CD14-positive monocyte (primary cell): ENCODE data around the gene MOK. TPM values are rescaled to one million over a fixed set of nuclear protein-coding genes. Genes with fewer than 3 reads are reported as not detected.
A peak's percentile ranks its signal among the peaks of the same experiment; 100 is the strongest.

ENCODE experiments used
- DNase-seq, 3 donors: peaks; one replicate each; pipeline ENCODE4 v3.0.0-alpha.2; 2011 to 2022
- H2AFZ ChIP-seq: 2 replicates; pipeline ENCODE4 v1.6.0; 2012; ENCODE audit warnings: mild to moderate bottlenecking, low read depth, low read length, inconsistent platforms; ENCODE audit not compliant: insufficient read depth, poor library complexity, severe bottlenecking
- H3K27ac ChIP-seq, 2 donors: 1 replicate in 1 of 2; 2 replicates in 1 of 2; pipeline ENCODE4 v1.5.1; 2012 to 2013; ENCODE audit warnings: low read length in 2 of 2, control low read depth in 1 of 2, inconsistent platforms in 1 of 2, low read depth in 1 of 2, mild to moderate bottlenecking in 1 of 2
- H3K27me3 ChIP-seq, 2 donors: one replicate each; pipeline versions ENCODE4 v1.6.0 to v1.6.1; 2011 to 2013; ENCODE audit warnings: low read length in 2 of 2; ENCODE audit not compliant: control insufficient read depth in 2 of 2, insufficient read depth in 2 of 2
- H3K36me3 ChIP-seq, 2 donors: replicated peaks in 1 of 2; 1 replicate in 1 of 2; 2 replicates in 1 of 2; pipeline versions ENCODE4 v1.5.1 to v1.6.1; 2012 to 2013; ENCODE audit warnings: low read length in 2 of 2, control low read depth in 1 of 2, inconsistent platforms in 1 of 2, mild to moderate bottlenecking in 1 of 2; ENCODE audit not compliant: insufficient read depth in 2 of 2, control insufficient read depth in 1 of 2
- H3K4me1 ChIP-seq, 2 donors: 1 replicate in 1 of 2; 2 replicates in 1 of 2; pipeline versions ENCODE4 v1.5.1 to v1.6.1; 2012 to 2013; ENCODE audit warnings: low read length in 2 of 2, control low read depth in 1 of 2, inconsistent platforms in 1 of 2, mild to moderate bottlenecking in 1 of 2, moderate library complexity in 1 of 2; ENCODE audit not compliant: insufficient read depth in 2 of 2, control insufficient read depth in 1 of 2
- H3K4me2 ChIP-seq: replicated peaks from 2 replicates; pipeline ENCODE3; 2012; ENCODE audit warnings: low read length, moderate library complexity, mild to moderate bottlenecking; ENCODE audit not compliant: poor library complexity, severe bottlenecking; ENCODE audit errors: extremely low read depth
- H3K4me3 ChIP-seq, 3 experiments: fragments of 200-600 bp in 1 of 3; sonication (generic) in 1 of 3; replicated peaks in 1 of 3; 1 replicate in 2 of 3; 2 replicates in 1 of 3; pipeline ENCODE4 v1.5.1; 2011 to 2013; ENCODE audit warnings: low read length in 3 of 3, mild to moderate bottlenecking in 3 of 3, control low read depth in 2 of 3, low read depth in 2 of 3, inconsistent platforms in 1 of 3, moderate library complexity in 1 of 3
- H3K79me2 ChIP-seq: 2 replicates; pipeline ENCODE4 v1.6.0; 2012; ENCODE audit warnings: mild to moderate bottlenecking, control low read depth, inconsistent platforms, low read length, moderate library complexity; ENCODE audit not compliant: insufficient read depth
- H3K9ac ChIP-seq: 2 replicates; pipeline ENCODE4 v1.6.0; 2017; ENCODE audit warnings: low read length, mild to moderate bottlenecking; ENCODE audit not compliant: insufficient read depth, poor library complexity, severe bottlenecking
- H3K9me3 ChIP-seq, 2 donors: replicated peaks in 1 of 2; 1 replicate in 1 of 2; 2 replicates in 1 of 2; pipeline versions ENCODE4 v1.5.1 to v1.6.1; 2012 to 2013; ENCODE audit warnings: low read length in 2 of 2, control low read depth in 1 of 2; ENCODE audit not compliant: control insufficient read depth in 1 of 2, insufficient read depth in 1 of 2
- H4K20me1 ChIP-seq: 2 replicates; pipeline ENCODE4 v1.6.0; 2012; ENCODE audit warnings: mild to moderate bottlenecking, low read length, control low read depth, moderate library complexity; ENCODE audit not compliant: insufficient read depth
- H3K27ac Mint-ChIP-seq, 7 donors: one replicate each; pipeline ENCODE4 v1.8.0; 2020; ENCODE audit warnings: mild to moderate bottlenecking in 7 of 7, mixed read lengths in 7 of 7, moderate library complexity in 6 of 7, inconsistent platforms in 2 of 7
- H3K27me3 Mint-ChIP-seq, 3 donors: one replicate each; pipeline ENCODE4 v1.8.0; 2021 to 2022; ENCODE audit warnings: low read depth in 3 of 3, mild to moderate bottlenecking in 3 of 3, mixed read lengths in 3 of 3, moderate library complexity in 3 of 3, inconsistent platforms in 1 of 3
- H3K36me3 Mint-ChIP-seq, 2 donors: one replicate each; pipeline ENCODE4 v1.8.0; 2020; ENCODE audit warnings: mixed read lengths in 2 of 2, inconsistent platforms in 1 of 2, mild to moderate bottlenecking in 1 of 2
- H3K4me1 Mint-ChIP-seq: one replicate; pipeline ENCODE4 v1.8.0; 2020; ENCODE audit warnings: mild to moderate bottlenecking, mixed read lengths
- H3K4me3 Mint-ChIP-seq, 2 donors: one replicate each; pipeline ENCODE4 v1.8.0; 2020; ENCODE audit warnings: mild to moderate bottlenecking in 2 of 2, mixed read lengths in 2 of 2, moderate library complexity in 1 of 2
- H3K9me3 Mint-ChIP-seq, 7 donors: one replicate each; pipeline ENCODE4 v1.8.0; 2020 to 2022; ENCODE audit warnings: mixed read lengths in 7 of 7, mild to moderate bottlenecking in 6 of 7, moderate library complexity in 6 of 7, inconsistent platforms in 2 of 7
- WGBS: methylation state at CpG from one replicate; pipeline ENCODE4 v1.1.5; 2013; ENCODE audit warnings: missing lambda C conversion rate; ENCODE audit not compliant: insufficient coverage; 5-methylcytosine and 5-hydroxymethylcytosine counted together
- intact Hi-C, 2 donors: fragments of 100-400 bp; cut with micrococcal nuclease; formaldehyde crosslinking; loops; one replicate each; pipeline versions ENCODE4 v1.15.0 to v1.15.1; 2023
- polyA plus RNA-seq, 3 donors: library from polyadenylated mRNA; depleted of rRNA in 1 of 3; unstranded in 2 of 3; stranded (reverse) in 1 of 3; fragments of 300-500 nt in 2 of 3; fragments of >200 nt in 1 of 3; fragmentation: Illumina TruSeq in 2 of 3; gene quantifications; 1 replicate in 2 of 3; 2 replicates in 1 of 3; pipeline ENCODE4 v1.2.3, GENCODE V29; 2012 to 2021
- TF ChIP-seq, protein P1 (sequence below): fragments of 200-600 bp; IDR thresholded peaks from one replicate; pipeline ENCODE4 v1.8.0; 2022; ENCODE audit warnings: antibody characterized with exemption, mild to moderate bottlenecking

The MOK gene
- polyA plus RNA-seq, 3 donors = 0.67 to 3.4 (median 1.8) TPM

- Histone ChIP-seq H3K4me2 (no peak overlapping the region), H3K36me3 (peaks cover 0 to 9% of the 10 kb centered on the region in 2 donors), H3K4me3 (no peak overlapping the region), H2AFZ (no peak overlapping the region), H4K20me1 (no peaks in the 10 kb centered on the region), H3K27me3 (no peaks in the 10 kb centered on the region), H3K27ac (no peak overlapping the region), H3K4me1 (peaks cover 23 to 29% of the 10 kb centered on the region in 2 donors), H3K9me3 (no peaks in the 10 kb centered on the region), H3K9ac (no peak overlapping the region), H3K79me2 (no peaks in the 10 kb centered on the region)
- H3K9me3 Mint-ChIP-seq = no peaks in the 10 kb centered on the region
- 0% methylated on average over 2 of the region's 8 CpGs for WGBS
- peaks cover 7 to 10% of the 10 kb centered on the region in 2 donors for H3K36me3 Mint-ChIP-seq
- DNase-seq = peak; percentile 50 to 56 (median 51)
- intact Hi-C loops = loop anchor here in 1 of 2 donors (10.0 kb wide), 1 partner anchor 188 kb away; the partner anchor contains the start of gene WDR20
- no peaks in the 10 kb centered on the region for H3K27me3 Mint-ChIP-seq
- peak overlapping the region in 1 of 2 donors; percentile 6 for H3K4me3 Mint-ChIP-seq
- H3K4me1 Mint-ChIP-seq = peaks cover 25% of the 10 kb centered on the region
- peak overlapping the region in 3 of 7 donors; percentile 5 to 37 (median 19) for H3K27ac Mint-ChIP-seq
- TF ChIP-seq, protein P1, sequence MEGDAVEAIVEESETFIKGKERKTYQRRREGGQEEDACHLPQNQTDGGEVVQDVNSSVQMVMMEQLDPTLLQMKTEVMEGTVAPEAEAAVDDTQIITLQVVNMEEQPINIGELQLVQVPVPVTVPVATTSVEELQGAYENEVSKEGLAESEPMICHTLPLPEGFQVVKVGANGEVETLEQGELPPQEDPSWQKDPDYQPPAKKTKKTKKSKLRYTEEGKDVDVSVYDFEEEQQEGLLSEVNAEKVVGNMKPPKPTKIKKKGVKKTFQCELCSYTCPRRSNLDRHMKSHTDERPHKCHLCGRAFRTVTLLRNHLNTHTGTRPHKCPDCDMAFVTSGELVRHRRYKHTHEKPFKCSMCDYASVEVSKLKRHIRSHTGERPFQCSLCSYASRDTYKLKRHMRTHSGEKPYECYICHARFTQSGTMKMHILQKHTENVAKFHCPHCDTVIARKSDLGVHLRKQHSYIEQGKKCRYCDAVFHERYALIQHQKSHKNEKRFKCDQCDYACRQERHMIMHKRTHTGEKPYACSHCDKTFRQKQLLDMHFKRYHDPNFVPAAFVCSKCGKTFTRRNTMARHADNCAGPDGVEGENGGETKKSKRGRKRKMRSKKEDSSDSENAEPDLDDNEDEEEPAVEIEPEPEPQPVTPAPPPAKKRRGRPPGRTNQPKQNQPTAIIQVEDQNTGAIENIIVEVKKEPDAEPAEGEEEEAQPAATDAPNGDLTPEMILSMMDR = peak; percentile 75
These were observed 18.1 kb upstream of the MOK start for GRCh38 chr14:102323102-102323501.

DNA sequence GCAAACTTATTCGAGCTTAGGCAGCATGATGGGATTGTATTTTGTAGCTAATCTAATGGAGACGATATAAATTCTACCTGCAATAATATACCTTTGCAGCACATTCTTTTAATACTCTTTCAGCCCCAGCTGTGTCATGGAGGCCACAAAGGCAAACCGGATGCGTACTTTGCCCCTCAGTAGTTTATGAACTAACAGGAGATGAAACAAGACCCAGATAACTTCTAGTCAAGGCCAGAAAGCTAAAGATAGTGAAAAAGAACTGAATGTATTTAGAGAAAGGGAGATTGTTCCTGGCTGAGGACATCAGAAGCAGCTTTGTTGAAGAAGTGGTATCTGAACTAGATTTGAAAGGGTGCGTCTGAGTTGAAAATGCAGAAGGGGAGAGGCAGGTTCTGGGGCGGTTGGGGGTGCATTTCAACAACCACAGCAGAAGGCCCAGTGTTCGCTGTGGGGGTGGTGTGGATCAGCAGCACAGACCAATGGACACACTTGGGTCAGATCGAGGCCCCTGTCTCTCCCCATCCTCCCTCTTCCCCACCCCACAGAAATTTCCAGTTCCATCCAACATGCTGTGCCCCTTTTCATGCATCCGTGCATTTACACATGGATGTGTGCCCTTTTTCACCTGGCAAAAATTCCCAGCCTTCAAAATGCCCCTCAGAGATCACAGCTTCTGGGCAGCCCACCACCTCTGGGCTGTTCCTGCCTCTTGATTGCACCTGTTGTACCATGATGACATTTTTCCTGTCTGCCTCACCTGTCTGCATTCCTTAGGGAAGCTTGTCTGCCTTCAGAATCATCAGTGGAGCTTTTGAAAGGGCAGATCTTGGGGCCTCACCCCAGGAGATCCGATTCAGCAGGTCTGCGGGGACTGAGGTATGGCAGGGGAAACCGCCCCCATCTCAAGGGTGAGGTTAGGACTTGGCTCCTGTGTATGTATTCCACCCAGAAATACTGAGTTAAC, 16.8 kb upstream of the MOK start:
- no peak overlapping the region for H2AFZ ChIP-seq
- H3K36me3 Mint-ChIP-seq = peaks cover 7 to 10% of the 10 kb centered on the region in 2 donors
- intact Hi-C loops = loop anchor here in 1 of 2 donors (10.0 kb wide), 1 partner anchor 187 kb away; the partner anchor contains the start of gene WDR20
- H3K4me1 ChIP-seq = peaks cover 33 to 40% of the 10 kb centered on the region in 2 donors
- H3K27me3 ChIP-seq = no peaks in the 10 kb centered on the region
- H3K4me3 Mint-ChIP-seq = no peak overlapping the region
- H3K4me2 ChIP-seq = no peak overlapping the region
- H3K27me3 Mint-ChIP-seq = no peaks in the 10 kb centered on the region
- H3K27ac Mint-ChIP-seq = peak overlapping the region in 1 of 7 donors; percentile 3
- WGBS = 94% methylated on average over 2 of the region's 12 CpGs
- peaks cover 0 to 9% of the 10 kb centered on the region in 2 donors for H3K36me3 ChIP-seq
- TF ChIP-seq, protein P1 = no peak
- no peak overlapping the region for H3K9ac ChIP-seq
- no peaks in the 10 kb centered on the region for H3K9me3 ChIP-seq
- no peaks in the 10 kb centered on the region for H4K20me1 ChIP-seq
- no peak overlapping the region for H3K27ac ChIP-seq
- H3K4me3 ChIP-seq = no peak overlapping the region
- H3K9me3 Mint-ChIP-seq = no peaks in the 10 kb centered on the region
- peaks cover 37% of the 10 kb centered on the region for H3K4me1 Mint-ChIP-seq
- H3K79me2 ChIP-seq = no peaks in the 10 kb centered on the region
- DNase-seq = no peak
